NCI-H526 (cell line): ENCODE measurements around the gene ASCC3.
A peak's percentile ranks its signal among the peaks of the same experiment; 100 is the strongest.

Experiments
- DNase-seq, 2 experiments: peaks; one replicate each; lab custom pipeline; 2025; lab: John Stamatoyannopoulos, UW

ASCC3 gene

GRCh38 chr6:100595456-100595855 lies 285.7 kb downstream of the ASCC3 start:
- no peak for DNase-seq

- DNase-seq: peak in 1 of 2 experiments; percentile 28
These were observed 287.6 kb downstream of the ASCC3 start for GRCh38 chr6:100593522-100593921.

GRCh38 chr6:100592929-100593328 lies 288.2 kb downstream of the ASCC3 start:
- peak; percentile 84 to 89 for DNase-seq

DNA sequence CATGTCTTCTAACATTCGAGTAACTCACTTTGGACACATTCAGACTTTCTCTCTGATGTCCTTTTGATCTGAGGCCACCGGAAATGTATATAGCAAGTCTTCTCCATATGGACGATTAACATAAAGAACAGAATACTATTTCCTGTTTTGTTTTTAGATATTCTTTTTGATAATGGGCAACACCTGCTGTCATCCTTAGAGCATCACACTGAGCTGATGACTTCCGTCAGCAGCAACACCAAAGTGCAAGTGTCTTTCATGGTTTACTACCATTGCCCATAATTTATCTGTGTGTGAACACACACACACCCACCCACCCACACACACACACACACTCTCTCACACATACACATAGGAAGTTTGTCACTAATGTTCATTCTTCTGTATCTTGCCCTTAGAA lies 303.7 kb downstream of the ASCC3 start:
- DNase-seq: no peak

- no peak for DNase-seq
These were observed 305.2 kb downstream of the ASCC3 start for GRCh38 chr6:100575921-100576320.

DNA sequence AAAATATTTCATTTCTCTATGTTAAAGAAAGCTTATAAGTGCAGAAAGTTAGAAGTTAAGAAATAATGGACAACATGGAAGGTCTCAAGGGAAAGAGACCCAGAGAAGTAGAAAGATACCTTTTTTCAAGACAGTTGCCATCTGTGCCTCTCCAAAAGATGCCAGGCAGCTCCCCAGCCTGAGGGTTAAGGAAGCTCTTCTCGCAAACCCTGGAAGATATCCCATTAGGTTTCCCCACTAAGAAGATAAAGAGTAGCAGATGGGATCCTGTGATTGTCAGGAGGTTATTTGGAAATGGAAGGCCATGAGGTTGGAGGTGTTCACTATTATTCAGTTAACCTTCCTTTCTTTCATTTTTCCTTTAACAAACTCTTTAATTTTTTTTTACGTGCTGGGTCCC lies 306.3 kb downstream of the ASCC3 start:
- DNase-seq: no peak

DNA sequence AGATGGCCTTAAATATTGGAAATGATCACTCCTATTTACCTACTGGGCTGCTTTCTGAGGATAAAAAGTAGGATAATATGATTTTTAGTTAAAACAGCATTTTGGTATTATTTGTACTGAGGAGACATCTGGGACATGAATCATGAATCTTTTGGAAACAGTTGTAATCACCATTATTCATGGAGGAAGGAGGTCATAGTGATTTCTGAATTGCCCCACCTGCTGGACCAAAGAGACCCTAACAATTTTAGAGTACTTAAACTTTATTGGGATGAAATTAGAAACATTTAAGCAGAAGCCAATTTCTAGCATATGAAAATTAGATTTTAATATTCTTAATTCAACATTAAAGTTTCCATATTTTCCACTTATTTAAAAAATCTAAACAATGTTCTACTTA lies 308.0 kb downstream of the ASCC3 start:
- peak in 1 of 2 experiments; percentile 10 for DNase-seq

DNA sequence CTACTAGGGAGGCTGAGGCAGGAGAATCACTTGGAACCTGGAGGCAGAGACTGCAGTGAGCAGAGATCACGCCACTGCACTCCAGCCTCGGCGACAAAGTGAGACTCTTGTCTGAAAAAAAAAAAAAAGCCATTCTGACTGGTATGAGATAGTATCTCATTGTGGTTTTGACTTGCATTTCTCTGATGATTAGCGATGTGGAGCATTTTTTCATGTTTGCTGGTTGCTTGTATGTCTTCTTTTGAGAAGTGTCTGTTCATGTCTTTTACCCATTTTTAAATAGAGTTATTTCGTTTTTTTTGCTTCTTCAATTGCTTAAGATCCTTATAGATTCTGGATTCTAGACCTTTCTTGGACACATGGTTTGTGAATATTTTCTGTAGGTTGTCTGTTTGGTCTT lies 312.9 kb downstream of the ASCC3 start:
- DNase-seq: no peak

- no peak for DNase-seq
These were observed 314.6 kb downstream of the ASCC3 start for GRCh38 chr6:100566563-100566962.

GRCh38 chr6:100565439-100566104 lies 315.6 kb downstream of the ASCC3 start:
- DNase-seq: no peak

DNA sequence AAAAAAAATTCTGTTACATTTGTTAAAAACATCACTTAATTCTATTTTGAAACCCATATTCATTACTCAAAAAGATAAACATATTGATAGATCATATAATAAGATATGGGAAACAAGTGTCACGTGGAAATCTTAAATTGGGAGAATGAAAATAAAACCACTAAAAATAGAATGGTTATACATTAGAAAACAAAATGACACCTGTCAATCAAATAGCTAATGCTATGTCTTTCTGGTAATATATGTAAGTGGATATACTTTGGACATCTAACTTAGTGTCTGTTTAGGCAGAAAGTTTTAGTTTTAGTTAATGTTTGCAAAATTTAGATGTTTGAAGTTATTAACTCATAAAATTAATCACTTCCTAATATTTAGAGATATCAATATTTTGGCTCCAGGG lies 321.3 kb downstream of the ASCC3 start:
- no peak for DNase-seq

GRCh38 chr6:100554228-100554627 lies 326.9 kb downstream of the ASCC3 start:
- peak in 1 of 2 experiments; percentile 12 for DNase-seq

- no peak for DNase-seq
These were observed 327.9 kb downstream of the ASCC3 start for GRCh38 chr6:100553243-100553642.

DNA sequence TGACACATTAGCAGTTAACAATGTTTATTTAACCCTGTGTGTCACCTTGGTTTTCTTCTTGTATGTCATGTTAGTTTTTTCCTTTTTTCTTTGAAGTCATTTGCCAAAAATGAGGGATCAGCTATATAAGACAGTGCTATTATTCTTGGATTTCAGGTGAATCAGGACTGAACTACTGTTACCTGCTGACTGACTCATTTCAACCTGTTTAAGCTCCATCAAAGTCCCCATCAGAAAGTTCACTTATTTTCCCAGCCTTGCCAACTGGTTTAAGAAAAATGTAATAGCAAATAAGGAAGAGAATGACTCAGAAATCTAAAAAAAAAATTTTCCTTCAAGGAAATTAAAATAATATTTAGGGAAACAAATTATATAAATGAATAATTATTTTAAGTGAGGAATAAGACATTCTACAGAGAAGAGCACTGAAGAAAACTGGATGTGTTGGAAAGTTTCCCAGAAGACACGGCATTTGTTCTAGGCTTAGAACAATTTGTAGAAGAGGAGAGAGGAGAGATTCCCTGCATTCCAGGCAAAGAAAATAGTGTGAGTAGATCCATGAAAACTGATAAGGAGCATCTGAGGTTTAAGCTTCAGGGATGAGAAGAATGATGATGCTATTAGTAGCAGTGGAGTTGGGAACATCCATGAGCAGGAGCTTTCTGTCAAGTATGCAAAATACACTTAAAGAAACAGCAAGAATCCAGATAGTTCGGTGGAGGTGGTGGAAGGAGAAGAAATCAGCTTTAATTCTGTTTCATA lies 331.5 kb downstream of the ASCC3 start:
- DNase-seq: no peak

- no peak for DNase-seq
These were observed 343.0 kb downstream of the ASCC3 start for GRCh38 chr6:100538086-100538485.

- peak; percentile 55 to 63 for DNase-seq
These were observed 362.5 kb downstream of the ASCC3 start for GRCh38 chr6:100518588-100518987.

- no peak for DNase-seq
These were observed 363.5 kb downstream of the ASCC3 start for GRCh38 chr6:100517633-100518032.

GRCh38 chr6:100517106-100517505 lies 364.0 kb downstream of the ASCC3 start:
- no peak for DNase-seq

GRCh38 chr6:100514660-100515059 lies 366.5 kb downstream of the ASCC3 start:
- DNase-seq: peak in 1 of 2 experiments; percentile 49

- DNase-seq: no peak
These were observed 368.8 kb downstream of the ASCC3 start for GRCh38 chr6:100512203-100512862.

- no peak for DNase-seq
These were observed 372.0 kb downstream of the ASCC3 start for GRCh38 chr6:100509101-100509500.

DNA sequence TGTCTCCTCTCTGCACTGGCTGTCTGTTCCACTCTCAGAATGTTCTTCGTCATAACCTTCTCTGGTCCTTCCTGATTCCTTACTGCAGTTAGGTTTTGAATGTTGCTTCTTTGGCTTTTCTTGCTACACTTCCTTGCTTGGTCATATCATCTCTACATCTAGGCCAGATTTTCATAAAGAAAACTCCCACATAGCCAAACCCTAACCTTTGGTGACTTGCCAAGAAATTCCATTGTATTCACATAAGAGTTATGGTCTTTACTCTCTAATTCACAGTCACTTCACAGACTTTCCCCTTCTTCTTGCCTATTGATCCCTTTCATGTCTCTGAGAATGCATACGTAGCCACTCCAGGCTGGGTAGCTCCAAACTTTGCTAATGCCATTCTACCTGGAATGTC lies 374.5 kb downstream of the ASCC3 start:
- no peak for DNase-seq
